Medulla oblongata (tissue), 1 donor: ENCODE results near the gene GLRX.

Experiments
- DNase-seq: peaks from one replicate; pipeline ENCODE4 v3.0.0-alpha.2; 2015; ENCODE audit errors: extremely low spot score

GLRX gene

GRCh38 chr5:95822542-95823181, at the start of gene GLRX:
Gene GLRX (minus strand): TSS chr5:95822726. CDS start chr5:95822662, 64 bp downstream.
- peak; percentile 86 for DNase-seq

DNA sequence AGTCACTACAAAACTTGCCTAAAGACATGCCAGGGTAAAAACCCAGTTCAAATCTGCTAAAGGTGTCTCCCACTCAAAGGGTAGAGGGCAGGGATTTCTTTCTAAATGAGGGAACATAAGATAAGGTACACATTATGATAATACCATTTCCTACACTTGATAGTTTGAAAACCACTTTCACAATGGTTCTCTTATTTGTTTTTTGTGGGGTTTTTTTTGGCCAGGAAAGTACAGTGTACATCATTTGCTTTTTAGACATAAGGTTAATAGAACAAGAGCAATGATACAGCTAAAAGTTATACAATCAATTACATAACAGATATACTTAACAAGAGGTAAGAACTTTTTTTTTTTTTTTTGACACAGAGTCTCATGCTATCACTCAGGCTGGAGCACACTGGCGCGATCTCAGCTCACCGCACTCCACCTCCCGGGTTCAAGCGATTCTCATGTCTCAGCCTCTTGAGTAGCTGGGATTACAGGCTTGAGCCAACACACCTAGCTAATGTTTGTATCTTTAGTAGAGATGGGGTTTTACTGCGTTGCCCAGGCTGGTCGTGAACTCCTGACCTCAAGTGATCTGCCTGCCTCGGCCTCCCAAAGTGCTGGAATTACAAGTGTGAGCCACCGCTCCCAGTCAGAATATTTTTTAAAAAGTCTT, 48.8 kb upstream of the GLRX start:
- DNase-seq: no peak

DNA sequence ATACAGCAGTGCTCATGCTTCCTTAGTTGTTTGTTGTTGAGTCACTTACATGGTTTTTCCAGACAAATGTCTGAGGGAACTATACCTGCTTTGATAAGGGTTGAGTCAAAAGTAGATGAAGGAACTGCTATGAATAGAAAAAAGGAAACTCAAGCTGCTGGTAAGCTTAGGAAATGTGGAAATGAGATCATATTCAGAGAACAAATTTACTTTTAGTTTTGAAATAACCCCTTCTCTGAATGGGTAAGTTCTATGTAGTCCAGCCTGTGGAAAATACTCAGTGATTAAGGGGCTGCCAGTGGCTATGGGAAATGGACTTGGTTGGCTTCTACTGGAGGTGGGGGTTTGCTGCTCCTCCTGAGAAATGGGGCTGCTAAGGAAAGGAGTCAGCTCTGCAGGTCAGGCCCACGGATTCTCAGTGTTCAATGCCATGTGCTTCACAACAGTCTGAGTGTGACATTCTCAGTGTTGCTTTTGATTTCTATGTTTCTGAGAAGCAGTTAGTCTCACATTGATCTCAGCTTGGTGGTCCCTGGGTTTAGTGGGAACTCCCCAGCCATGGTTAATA, 47.7 kb upstream of the GLRX start:
- peak; percentile 62 for DNase-seq

- peak; percentile 78 for DNase-seq
Measured at GRCh38 chr5:95869173-95869855, 46.8 kb upstream of the GLRX start.

DNA sequence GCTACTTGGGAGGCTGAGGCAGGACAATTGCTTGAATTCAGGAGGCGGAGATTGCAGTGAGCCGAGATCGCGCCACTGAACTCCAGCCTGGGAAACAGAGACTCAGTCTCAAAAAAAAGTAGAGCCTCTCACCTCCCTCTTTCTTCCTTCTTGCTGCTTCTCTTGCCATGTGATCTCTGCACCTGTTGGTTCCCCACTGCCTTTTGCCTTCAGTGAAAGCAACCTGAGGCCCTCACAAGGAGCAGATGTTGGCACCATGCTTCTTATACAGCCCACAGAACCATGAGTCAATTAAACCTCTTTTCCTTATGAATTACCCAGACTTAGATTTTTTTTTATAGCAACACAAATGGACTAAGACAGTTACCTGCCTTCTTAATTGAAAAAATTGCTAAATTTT, 45.6 kb upstream of the GLRX start:
- DNase-seq: no peak

- no peak for DNase-seq
Measured at GRCh38 chr5:95866435-95867040, 44.0 kb upstream of the GLRX start.

DNA sequence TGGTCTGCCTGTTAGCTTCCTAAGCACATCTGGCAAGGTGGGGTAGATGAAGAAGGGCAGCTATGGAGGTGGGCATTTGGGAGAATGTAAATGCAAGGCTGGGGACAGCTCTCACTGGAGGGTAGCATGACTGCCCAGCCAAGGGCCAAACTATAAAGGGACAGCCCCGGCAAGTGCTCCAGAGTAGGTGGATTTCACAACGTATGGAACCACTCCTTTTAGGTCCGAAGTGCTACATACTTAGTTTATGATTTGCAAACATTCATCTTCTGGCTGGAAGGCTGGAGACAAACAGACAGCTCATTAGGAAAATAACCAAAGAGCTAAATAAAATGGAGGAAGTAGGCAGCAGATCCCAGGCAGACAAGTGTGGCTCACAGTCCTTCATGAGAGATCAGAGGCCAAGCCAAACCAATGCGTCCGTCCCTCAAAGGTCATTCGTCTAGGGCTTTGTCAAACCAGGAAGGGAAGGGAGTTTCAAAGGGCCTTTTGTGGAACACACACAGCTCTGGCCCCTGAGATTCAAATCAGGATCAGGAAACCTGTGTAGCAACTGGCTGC, 42.5 kb upstream of the GLRX start:
- peak; percentile 45 for DNase-seq

DNA sequence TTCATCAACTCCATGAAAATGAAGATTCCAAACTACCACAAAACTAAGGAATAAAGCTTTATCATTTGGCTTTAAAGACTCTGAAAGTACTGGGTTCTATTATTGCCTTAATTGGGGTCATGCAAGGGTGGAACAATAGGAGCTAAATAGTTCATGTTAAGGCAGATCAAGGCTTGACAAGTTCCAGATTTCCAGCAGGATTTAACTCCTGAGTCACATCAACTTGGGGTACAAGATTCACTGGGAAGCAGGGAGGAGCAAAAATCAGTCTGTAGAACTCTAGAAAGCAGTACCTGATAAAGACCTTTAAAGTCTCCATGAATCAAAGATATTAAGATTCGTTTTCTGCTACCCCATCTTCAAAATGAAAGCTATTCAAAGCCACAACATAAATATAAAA, 41.9 kb upstream of the GLRX start:
- DNase-seq: no peak

GRCh38 chr5:95863383-95863757, 40.8 kb upstream of the GLRX start:
- DNase-seq: peak; percentile 82

- peak; percentile 54 for DNase-seq
Measured at GRCh38 chr5:95862671-95863382, 40.3 kb upstream of the GLRX start.

DNA sequence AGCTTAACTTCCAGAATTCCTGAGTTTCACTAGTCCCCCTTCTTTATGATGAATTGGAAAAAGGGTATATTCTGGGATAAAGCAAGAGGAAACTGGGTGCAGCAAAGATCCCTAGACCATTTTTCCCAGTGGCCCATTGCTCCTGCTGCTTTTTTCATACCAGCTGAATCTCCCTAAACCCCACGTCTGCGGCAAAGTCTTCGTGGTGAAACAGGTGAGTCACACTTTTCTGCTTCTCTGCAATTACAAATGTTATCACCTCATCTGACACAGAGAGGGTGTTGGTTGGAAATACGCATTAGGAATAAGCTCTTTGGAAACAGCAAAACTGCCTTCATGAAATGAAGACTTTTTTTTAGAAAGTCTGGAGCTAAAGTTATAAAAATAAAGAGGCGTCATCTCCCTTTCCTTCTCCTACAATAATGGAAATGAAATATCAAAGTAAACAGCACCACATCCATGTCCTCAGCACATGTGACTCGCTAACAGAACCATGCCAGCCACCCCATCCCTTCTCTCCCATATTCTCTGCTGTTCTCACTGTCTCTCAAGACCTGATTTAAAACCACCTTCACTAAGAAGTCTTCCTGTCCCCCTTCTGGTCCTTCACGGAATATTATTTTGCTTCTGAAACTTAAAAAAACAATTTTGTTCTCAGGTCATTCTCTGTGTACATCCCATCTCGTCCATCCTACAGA, 39.5 kb upstream of the GLRX start:
- no peak for DNase-seq

GRCh38 chr5:95861221-95861863, 38.8 kb upstream of the GLRX start:
- DNase-seq: peak; percentile 79

DNA sequence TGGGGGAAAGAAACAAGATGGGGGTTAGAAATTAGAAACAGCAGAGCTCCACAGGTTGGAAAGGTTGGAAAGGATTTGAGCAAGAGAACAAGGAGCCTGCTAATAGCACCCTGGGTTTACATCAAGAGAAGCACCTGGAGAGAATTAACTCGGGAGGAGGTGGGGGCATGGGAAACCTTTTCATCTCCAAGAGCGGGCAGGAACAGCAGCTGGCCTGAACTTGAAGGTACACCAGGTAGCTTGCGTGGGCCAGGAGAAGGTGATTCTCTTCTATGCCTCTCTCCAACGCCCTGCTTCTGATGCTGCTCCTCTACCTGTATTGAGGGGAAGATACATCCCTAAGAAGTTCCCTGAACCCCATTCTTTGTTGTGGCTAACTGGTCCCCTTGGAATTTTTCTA, 37.1 kb upstream of the GLRX start:
- DNase-seq: no peak

DNA sequence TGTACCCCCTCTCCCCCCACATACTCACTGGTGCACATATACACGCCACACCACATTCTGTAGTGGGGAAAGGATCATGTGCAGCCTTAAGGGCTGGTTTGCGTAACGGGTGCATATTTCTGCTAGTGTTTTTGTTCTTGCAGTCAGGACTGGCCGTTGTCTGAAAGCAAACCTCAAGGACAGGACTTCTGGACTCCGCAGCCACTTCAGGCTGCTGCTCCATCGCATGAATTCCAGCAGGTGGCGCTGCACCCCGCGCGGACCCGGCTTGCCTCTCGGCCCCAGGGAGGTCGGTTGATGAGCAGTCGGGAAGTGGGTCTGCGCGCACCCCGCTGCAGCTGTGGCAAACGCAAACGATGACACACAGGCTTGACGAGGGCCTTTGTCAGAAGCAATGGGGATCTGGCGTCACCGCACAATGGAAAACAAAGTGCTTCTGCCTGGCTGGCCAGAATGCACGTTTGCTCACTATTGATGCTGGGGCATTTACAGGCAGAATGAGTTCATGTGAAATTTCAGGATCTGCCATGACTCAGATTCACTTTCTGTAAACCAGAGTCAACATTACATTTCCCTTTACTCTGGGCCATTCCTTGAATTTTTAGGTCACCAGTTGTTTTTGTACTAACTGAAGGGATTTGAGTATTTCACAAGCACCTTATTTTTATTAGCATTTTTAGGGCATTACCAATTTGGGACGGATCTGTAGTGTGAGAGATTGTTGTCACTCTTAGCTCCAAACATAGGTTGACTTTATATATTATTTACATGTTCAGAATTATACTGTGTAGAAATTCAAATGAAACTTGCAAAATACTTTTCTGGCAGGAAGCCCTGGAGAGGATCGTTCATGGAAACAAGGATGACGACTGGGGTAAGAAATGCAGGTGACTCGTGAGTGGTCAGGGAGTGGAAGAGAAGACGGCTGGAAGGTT, 36.4 kb upstream of the GLRX start:
- peak; percentile 94 for DNase-seq

DNA sequence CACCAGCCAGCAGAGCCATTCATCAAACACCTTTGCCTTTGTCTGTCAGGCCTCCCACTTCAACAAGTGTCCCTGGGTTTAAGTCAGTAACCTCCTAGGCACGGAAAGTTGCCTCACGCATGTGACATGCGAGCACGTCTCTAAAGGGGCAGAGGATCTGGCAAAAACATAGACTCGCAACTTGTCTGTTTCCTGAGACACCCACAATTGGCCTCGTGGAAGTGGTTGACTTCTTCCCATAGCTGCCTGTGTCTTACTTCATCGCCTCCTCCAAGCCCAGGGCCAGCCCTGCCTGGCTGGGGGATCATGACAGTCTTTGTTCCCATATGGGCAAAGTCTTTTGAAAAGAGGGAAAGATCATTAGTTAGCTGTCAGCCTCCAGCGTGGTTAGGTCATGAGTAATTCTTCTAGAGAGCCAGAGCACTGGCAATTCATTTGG, 35.5 kb upstream of the GLRX start:
- DNase-seq: peak; percentile 79

DNA sequence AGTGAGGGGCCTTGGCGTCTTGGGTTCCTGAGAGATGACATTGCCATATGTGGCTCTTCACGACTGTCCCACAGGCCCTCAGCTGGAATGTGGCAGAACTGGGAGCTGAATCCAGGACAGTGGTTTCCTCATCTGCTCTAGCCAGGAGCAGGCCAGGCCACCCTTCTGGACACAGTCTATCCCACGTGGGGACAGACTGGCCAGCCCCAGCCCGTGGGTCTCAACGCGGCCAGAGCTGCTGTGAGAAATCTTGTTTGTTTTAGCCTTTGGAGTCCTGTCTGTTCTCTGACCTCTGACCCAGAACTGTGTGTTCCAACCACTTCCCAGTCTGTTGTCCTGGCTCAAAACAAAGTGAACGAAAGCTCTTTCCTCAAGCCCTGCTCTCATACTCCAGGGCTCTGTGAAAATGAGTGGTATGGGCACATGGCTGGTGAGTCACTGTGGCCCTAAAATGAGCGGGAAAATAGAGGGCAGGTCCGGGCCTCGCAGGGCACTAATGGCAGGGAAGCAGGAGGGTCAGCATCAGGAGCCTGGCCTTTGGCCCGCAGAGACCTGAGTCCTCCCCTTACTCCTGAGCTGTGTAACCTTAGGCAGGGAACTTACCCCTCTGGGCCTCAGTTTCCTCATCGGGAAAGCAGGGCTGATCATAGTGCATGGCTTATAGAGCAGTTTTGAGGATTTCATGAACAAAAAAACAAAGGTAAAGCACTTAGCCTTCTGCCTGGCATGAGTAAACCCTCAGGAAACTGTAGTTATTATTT, 34.8 kb upstream of the GLRX start:
- peak; percentile 57 for DNase-seq

- DNase-seq: peak; percentile 72
Measured at GRCh38 chr5:95856501-95856981, 34.0 kb upstream of the GLRX start.

DNA sequence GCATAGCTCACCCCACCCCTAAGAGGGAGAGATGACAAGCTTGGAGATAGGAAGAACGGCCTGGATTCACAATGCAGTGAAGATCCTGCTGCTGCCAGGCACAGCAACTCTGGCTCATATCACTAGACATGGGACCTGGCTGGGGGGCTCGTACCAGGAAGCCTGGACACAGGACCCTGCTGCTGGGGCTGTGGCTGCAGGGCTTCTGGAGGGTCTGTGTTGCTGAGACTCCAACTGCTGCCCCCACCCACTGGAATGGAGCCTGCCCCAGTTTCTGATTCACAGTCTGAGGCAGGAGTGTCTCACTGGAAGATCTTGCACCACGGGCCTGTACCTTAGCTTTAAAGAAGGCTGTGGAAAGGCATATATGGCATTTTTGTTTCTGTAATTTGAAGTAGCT, 31.0 kb upstream of the GLRX start:
- DNase-seq: no peak
